Measurements from ENCODE around the gene ZNF84.

Gene ZNF84

GRCh38 chr12:133037207-133038005, at the start of gene ZNF84:
Gene ZNF84, plus strand, starts transcription at chr12:133037509. Its CDS starts 3,959 bp downstream, at chr12:133041468.
- ChIA-PET CTCF (no interaction called here), POLR2A (no interaction called here)
- peak; percentile 93 for DNase-seq (ENCODE audit: low read depth, low spot score)
- TF ChIP-seq, protein P1, sequence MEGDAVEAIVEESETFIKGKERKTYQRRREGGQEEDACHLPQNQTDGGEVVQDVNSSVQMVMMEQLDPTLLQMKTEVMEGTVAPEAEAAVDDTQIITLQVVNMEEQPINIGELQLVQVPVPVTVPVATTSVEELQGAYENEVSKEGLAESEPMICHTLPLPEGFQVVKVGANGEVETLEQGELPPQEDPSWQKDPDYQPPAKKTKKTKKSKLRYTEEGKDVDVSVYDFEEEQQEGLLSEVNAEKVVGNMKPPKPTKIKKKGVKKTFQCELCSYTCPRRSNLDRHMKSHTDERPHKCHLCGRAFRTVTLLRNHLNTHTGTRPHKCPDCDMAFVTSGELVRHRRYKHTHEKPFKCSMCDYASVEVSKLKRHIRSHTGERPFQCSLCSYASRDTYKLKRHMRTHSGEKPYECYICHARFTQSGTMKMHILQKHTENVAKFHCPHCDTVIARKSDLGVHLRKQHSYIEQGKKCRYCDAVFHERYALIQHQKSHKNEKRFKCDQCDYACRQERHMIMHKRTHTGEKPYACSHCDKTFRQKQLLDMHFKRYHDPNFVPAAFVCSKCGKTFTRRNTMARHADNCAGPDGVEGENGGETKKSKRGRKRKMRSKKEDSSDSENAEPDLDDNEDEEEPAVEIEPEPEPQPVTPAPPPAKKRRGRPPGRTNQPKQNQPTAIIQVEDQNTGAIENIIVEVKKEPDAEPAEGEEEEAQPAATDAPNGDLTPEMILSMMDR (IDR thresholded peaks at IDR 0.05; ENCODE audit: insufficient read depth, low read length, missing control alignments): no peak
- H3K4me3 ChIP-seq (ENCODE audit: low read depth, low read length): peak within 1 kb of the TSS; percentile 78

DNA sequence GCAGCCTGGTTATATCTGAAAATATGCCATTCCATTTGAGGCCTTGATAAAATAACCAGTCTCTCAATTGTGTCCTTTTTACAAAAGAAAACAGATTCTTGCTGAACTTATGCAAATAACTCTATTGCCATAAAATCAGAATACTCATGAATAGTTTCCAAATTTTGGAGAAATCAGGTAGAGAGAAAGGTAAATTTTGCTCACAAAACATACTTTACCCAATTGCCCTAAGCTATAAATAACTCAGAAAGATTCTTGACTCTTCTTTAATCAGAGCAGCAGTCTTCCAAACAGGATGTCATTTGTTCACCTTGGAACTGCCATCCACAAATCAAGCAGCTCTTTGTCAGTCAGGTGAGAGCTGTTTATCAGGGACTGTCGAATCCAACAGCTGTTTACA, 38.6 kb upstream of the ZNF84 start:
- TF ChIP-seq, protein P1 (IDR thresholded peaks at IDR 0.05; ENCODE audit: insufficient read depth, low read length, missing control alignments): no peak
- ChIA-PET POLR2A (interaction anchor here (0.9 kb wide), 1 partner anchor 13 kb away, joined by 3 read pairs; the partner anchor contains the start of gene ZNF26), CTCF (no interaction called here)
- DNase-seq (ENCODE audit: low read depth, low spot score): no peak
- H3K4me3 ChIP-seq (ENCODE audit: low read depth, low read length): no peak overlapping the region

GRCh38 chr12:133010657-133011297, 26.5 kb upstream of the ZNF84 start:
- CTCF ChIA-PET: no interaction called here
- no peak for DNase-seq (ENCODE audit: low read depth, low spot score)
- POLR2A ChIA-PET: no interaction called here
- TF ChIP-seq, protein P1 (IDR thresholded peaks at IDR 0.05; ENCODE audit: insufficient read depth, low read length, missing control alignments): no peak
- H3K4me3 ChIP-seq (ENCODE audit: low read depth, low read length): no peak overlapping the region

DNA sequence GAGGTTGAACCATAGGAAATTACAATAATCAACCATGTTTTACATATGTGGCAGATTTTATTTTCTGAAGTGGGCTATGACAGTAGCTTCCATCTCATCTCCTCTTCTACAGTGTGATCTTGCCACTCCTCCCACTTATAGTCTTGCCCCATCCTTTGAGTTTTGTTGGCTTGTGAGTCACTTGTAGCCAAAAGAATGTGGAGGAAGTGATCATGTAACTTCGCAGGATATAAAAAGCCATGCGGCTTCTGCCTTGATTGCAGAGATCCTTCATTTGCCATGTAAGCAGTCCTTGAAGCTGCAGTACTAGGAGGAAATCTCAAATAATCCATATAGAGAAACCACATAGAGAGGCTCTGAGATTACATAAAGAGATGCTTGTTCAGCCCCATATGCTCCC, 13.7 kb upstream of the ZNF84 start:
- ChIA-PET POLR2A (no interaction called here), CTCF (no interaction called here)
- DNase-seq (ENCODE audit: low read depth, low spot score): no peak
- no peak overlapping the region for H3K4me3 ChIP-seq (ENCODE audit: low read depth, low read length)
- TF ChIP-seq, protein P1 (IDR thresholded peaks at IDR 0.05; ENCODE audit: insufficient read depth, low read length, missing control alignments): no peak

DNA sequence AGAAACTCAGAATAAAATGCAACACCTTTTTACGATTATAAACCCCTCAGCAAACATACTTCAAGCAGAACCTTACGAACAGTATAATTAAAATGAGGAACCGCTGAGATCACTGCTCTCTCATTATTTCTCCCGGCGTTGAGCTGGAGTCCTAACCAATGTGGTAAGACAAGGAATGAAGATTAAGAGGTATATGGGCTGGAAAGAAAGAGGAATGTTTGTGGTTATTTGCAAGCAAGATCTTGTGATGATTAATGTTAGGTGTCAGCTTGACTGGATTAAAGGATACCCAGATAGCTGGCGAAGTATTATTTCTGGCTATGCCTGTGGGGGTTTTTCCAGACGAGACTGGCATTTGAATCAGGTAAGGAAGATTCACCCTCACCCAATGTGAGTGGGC, 10.3 kb upstream of the ZNF84 start:
- ChIA-PET POLR2A (no interaction called here), CTCF (no interaction called here)
- TF ChIP-seq, protein P1 (IDR thresholded peaks at IDR 0.05; ENCODE audit: insufficient read depth, low read length, missing control alignments): no peak
- no peak for DNase-seq (ENCODE audit: low read depth, low spot score)
- no peak overlapping the region for H3K4me3 ChIP-seq (ENCODE audit: low read depth, low read length)

DNA sequence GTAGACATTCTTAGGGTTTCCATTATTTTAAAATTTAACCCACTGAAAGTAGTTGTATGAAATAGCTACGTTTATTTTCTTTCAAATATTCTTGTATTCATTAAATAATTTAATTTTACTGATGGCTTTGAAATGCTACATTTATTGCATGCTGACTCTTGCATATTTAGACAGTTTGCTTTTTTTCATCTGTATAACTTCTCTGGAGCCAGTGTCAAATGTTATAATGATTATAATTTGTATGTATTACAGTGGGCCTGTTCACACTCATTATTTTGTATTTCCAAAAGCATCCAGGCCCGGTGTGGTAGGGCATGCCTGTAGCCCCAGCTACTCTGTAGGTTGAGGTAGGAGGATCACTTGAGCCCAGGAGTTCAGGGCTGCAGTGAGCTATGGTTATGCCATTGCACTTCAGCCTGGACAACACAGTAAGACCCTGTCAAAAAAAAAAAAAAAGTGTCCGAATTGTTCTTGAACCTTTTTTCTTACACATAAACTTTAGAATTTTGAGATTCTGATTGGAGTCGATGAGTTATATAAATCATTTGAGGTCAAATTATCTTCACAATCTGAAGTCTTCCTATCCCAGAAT, 905 bp downstream of the ZNF84 start:
- ChIA-PET CTCF (interaction anchor here (1.6 kb wide), 1 partner anchor 9 kb away, joined by 3 read pairs; no protein-coding TSS in a partner anchor), POLR2A (no interaction called here)
- DNase-seq (ENCODE audit: low read depth, low spot score): no peak

More for the DNA sequence above, 905 bp downstream of the ZNF84 start:
- TF ChIP-seq, protein P1 (IDR thresholded peaks at IDR 0.05; ENCODE audit: insufficient read depth, low read length, missing control alignments): no peak
- H3K4me3 ChIP-seq (ENCODE audit: low read depth, low read length): peak overlapping the region; percentile 78
